ENCODE measurements around the gene CRELD2.

Gene CRELD2

GRCh38 chr22:49913026-49913425, 5.4 kb upstream of the CRELD2 start:
- no peak for DNase-seq

GRCh38 chr22:49913446-49913845, 5.0 kb upstream of the CRELD2 start:
- DNase-seq = no peak

- no peak for DNase-seq
Observed at GRCh38 chr22:49914256-49914655, 4.2 kb upstream of the CRELD2 start.

- no peak for DNase-seq
Observed at GRCh38 chr22:49915610-49916009, 2.8 kb upstream of the CRELD2 start.

GRCh38 chr22:49916831-49917230, 1.6 kb upstream of the CRELD2 start:
- DNase-seq = no peak

- no peak for DNase-seq
Observed at GRCh38 chr22:49918911-49919881, 762 bp downstream of the CRELD2 start.

- no peak for DNase-seq
Observed at GRCh38 chr22:49920859-49921258, 2.4 kb downstream of the CRELD2 start.

GRCh38 chr22:49921508-49922278, 3.3 kb downstream of the CRELD2 start:
- no peak for DNase-seq

GRCh38 chr22:49922484-49922883, 4.0 kb downstream of the CRELD2 start:
- DNase-seq = no peak

- no peak for DNase-seq
Observed at GRCh38 chr22:49922926-49923325, 4.5 kb downstream of the CRELD2 start.

GRCh38 chr22:49923445-49923844, 5.0 kb downstream of the CRELD2 start:
- DNase-seq = no peak

- no peak for DNase-seq
Observed at GRCh38 chr22:49924113-49924833, 5.8 kb downstream of the CRELD2 start.

- peak; percentile 59 for DNase-seq
Observed at GRCh38 chr22:49925525-49926128, 7.2 kb downstream of the CRELD2 start.

- no peak for DNase-seq
Observed at GRCh38 chr22:49926916-49927315, 8.5 kb downstream of the CRELD2 start.

GRCh38 chr22:49927483-49928184, 9.2 kb downstream of the CRELD2 start:
- no peak for DNase-seq

GRCh38 chr22:49928185-49928495, 9.7 kb downstream of the CRELD2 start:
- no peak for DNase-seq

GRCh38 chr22:49928555-49929210, 10.2 kb downstream of the CRELD2 start:
- no peak for DNase-seq

GRCh38 chr22:49929211-49929979, 11.0 kb downstream of the CRELD2 start:
- peak; percentile 83 for DNase-seq

- DNase-seq = no peak
Observed at GRCh38 chr22:49929994-49930575, 11.7 kb downstream of the CRELD2 start.

- DNase-seq = no peak
Observed at GRCh38 chr22:49930596-49931412, 12.4 kb downstream of the CRELD2 start.
